ENCODE data around the gene COL25A1.

Gene COL25A1

GRCh38 chr4:108963910-108964309 lies 338.5 kb downstream of the COL25A1 start:
- no peak for TF ChIP-seq CTCF (IDR thresholded peaks at IDR 0.05; ENCODE audit: extremely low read depth, insufficient read depth, missing control alignments)
- DNase-seq (ENCODE audit: low spot score) = no peak
- in situ Hi-C loops (cut with MboI; ENCODE audit: low pct_unique_long_range_greater_than_20kb, low sequenced_read_pairs, unreplicated experiment) = no loop called here

- in situ Hi-C loops (cut with MboI; ENCODE audit: low pct_unique_long_range_greater_than_20kb, low sequenced_read_pairs, unreplicated experiment) = no loop called here
- no peak for DNase-seq (ENCODE audit: low spot score)
- no peak for TF ChIP-seq CTCF (IDR thresholded peaks at IDR 0.05; ENCODE audit: extremely low read depth, insufficient read depth, missing control alignments)
These were observed 343.0 kb downstream of the COL25A1 start for GRCh38 chr4:108959491-108959890.

GRCh38 chr4:108954880-108955279 lies 347.6 kb downstream of the COL25A1 start:
- in situ Hi-C loops (cut with MboI; ENCODE audit: low pct_unique_long_range_greater_than_20kb, low sequenced_read_pairs, unreplicated experiment) = no loop called here
- TF ChIP-seq CTCF (IDR thresholded peaks at IDR 0.05; ENCODE audit: extremely low read depth, insufficient read depth, missing control alignments) = no peak
- DNase-seq (ENCODE audit: low spot score) = no peak

GRCh38 chr4:108953941-108954340 lies 348.5 kb downstream of the COL25A1 start:
- no peak for DNase-seq (ENCODE audit: low spot score)
- no peak for TF ChIP-seq CTCF (IDR thresholded peaks at IDR 0.05; ENCODE audit: extremely low read depth, insufficient read depth, missing control alignments)
- in situ Hi-C loops (cut with MboI; ENCODE audit: low pct_unique_long_range_greater_than_20kb, low sequenced_read_pairs, unreplicated experiment) = no loop called here

- no peak for TF ChIP-seq CTCF (IDR thresholded peaks at IDR 0.05; ENCODE audit: extremely low read depth, insufficient read depth, missing control alignments)
- in situ Hi-C loops (cut with MboI; ENCODE audit: low pct_unique_long_range_greater_than_20kb, low sequenced_read_pairs, unreplicated experiment) = no loop called here
These were observed 352.1 kb downstream of the COL25A1 start for GRCh38 chr4:108950158-108950915.

GRCh38 chr4:108947526-108947925 lies 354.9 kb downstream of the COL25A1 start:
- no peak for TF ChIP-seq CTCF (IDR thresholded peaks at IDR 0.05; ENCODE audit: extremely low read depth, insufficient read depth, missing control alignments)
- in situ Hi-C loops (cut with MboI; ENCODE audit: low pct_unique_long_range_greater_than_20kb, low sequenced_read_pairs, unreplicated experiment) = no loop called here
- DNase-seq (ENCODE audit: low spot score) = no peak

More at GRCh38 chr4:108950158-108950915, 352.1 kb downstream of the COL25A1 start:
- no peak for DNase-seq (ENCODE audit: low spot score)

Measured in GM13977 (cell line).